ENCODE results near the gene CES3.

Gene CES3, protein sequence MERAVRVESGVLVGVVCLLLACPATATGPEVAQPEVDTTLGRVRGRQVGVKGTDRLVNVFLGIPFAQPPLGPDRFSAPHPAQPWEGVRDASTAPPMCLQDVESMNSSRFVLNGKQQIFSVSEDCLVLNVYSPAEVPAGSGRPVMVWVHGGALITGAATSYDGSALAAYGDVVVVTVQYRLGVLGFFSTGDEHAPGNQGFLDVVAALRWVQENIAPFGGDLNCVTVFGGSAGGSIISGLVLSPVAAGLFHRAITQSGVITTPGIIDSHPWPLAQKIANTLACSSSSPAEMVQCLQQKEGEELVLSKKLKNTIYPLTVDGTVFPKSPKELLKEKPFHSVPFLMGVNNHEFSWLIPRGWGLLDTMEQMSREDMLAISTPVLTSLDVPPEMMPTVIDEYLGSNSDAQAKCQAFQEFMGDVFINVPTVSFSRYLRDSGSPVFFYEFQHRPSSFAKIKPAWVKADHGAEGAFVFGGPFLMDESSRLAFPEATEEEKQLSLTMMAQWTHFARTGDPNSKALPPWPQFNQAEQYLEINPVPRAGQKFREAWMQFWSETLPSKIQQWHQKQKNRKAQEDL

GRCh38 chr16:66961065-66961744 lies at the start of gene CES3:
Gene CES3 (plus strand): TSS chr16:66961266. CDS start chr16:66961308, 42 bp downstream.
- DNase-seq, result peak; percentile 71

DNA sequence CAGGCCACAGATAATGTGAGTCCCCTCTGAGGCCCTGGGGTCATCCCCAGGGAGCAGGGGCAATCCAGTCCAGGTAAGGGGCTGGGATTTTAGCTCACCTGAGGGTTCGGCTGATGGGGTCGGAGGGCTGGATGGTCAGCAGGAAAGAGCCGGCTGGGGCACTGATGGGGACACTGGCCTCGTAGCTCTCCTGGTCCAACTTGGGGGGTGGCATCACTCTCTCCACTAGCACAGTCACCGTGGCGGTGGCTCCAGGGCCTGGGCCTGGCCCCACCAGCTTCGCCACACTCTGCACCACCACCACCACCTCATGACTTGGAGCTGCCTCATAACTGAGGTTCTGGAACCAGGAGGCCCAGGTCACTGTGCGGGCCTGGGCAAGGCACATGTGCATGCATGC lies 49.3 kb upstream of the CES3 start:
- no peak for DNase-seq

- no peak for DNase-seq
Observed at GRCh38 chr16:66913081-66913480, 48.0 kb upstream of the CES3 start.

DNA sequence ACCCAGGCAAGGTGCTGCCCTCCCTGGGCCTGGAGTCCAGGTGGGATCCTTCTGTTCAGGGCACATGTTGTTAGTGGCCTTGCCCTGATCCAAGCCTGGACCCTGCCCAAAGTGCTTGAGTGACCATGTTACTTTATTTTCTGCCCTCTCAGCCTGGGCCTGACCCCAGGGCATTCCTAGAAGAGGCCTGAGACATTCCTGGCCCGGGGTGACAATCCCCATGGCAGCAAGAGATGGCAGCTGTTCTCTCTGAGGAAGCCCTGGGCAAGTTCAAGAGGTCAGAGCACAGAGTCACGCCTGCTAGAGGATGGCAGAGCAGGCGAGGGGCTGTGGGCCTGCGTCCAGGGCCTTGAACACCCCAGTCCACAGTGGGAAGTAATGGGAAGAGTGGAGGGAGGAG lies 47.4 kb upstream of the CES3 start:
- DNase-seq, result no peak

- DNase-seq, result no peak
Observed at GRCh38 chr16:66914541-66914940, 46.5 kb upstream of the CES3 start.

- DNase-seq, result no peak
Observed at GRCh38 chr16:66915041-66915440, 46.0 kb upstream of the CES3 start.

DNA sequence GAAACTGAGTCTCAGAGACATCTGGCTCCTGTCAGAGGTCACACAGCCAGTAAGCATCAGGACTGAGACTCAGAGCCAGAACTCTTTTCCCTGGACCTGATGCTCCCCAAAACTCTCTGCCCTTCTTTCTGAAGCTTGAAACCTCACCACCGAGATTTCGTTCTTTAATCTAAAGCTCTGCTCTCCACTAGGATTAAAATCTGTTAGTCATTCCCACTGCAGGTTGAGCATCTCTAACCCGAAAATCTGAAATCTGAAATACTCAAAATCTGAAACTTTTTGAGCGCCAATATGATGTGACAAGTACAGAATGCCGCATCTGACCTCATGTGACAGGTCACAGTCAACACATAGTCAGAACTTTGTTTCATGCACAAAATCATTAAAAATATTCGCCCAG lies 44.5 kb upstream of the CES3 start:
- no peak for DNase-seq

GRCh38 chr16:66917741-66918140 lies 43.3 kb upstream of the CES3 start:
- DNase-seq, result no peak

DNA sequence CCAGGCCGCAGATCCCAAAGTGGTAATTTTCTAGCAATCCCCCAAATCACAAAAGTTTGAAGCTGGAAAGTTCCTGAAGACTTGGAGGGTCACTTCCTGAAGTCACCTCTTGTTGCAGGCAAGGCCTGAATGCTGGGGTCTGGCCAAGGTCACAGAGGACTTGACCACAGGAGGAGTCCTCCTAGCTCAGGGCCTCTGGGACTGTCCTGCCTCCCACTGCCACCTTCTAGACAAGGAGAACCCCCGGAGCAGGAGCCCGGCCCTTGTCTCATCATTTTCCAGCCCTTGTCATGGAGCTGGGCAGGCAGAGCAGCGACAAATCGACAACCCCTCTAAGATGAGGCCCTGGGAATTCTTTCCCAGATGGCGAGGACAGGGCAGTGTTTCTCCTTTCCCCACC lies 42.7 kb upstream of the CES3 start:
- no peak for DNase-seq

DNA sequence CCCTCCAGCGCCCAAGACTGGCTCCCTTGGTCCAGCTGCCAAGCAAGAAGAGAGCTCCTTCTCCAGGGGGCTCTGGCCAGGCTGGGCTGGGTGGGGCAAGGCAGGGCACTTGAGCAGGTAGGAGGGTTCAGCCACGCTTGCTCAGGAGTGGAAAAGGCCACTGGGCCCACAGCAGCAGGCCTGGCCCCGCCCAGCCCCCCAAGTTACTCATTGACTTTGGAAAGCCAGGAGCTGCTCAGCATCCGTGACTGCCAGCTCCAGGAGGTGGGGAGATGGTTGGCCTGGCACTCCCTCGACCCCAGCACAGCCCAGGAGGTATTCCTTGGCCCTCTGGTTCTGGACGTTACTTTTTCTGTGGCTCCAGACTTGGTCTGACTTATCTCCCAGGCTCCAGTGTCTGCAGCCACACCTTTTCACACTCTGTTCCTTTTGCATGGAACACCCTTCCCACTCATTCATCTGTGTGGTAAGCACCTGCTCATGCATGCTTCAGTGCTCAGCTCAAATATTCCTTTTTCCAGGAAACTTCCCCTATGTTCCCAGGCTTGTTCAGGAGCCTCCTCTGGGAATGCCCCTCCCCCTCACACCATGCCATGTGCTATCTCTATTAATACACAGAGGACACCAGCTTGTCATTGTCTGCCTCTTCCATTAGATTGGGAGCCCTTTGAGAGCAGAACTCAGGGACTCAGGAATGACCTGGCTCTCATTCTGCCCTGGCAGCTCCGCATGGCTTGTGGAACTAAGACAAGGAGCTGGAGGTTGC lies 42.1 kb upstream of the CES3 start, which contains the start of gene CDH16:
TSS of gene CDH16 (minus strand) at position 83 of the 766 bp plus-strand sequence. CDS start 820 bp downstream, outside the sequence.
- DNase-seq, result no peak

DNA sequence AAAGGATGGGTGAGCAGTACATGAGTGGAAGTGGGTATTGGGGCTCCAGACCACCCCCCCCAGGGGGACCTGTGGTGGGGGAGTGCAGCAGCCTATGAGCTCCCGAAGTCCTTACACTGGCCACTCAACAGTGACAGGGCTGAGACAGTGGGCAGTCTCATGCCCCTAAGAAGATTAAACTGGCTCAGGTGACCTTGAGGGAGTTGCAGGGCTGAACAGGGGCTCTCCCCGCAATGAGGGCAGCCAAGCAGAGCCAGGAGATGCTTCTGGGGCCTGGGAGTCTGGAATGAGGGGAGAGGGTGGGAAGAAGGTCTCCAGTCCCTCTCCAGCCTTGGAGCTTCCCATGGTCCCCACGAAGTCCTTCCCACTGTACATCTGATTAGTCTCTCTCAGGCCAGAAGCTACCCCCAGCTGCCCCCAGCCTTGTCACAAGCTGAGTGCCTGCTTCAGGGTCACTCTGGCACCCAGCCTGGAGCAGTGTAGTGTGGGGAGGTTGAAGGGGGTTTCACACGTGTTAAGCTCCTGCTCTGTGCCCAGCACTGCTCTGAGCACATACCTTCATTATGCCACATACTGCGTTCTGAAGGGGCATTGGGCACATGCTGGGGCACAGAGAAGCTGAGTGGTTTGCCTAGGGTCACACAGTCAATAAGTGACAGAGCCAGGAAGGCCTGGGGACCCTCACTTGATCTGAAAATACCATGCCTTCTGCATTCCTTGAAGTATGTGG lies 41.3 kb upstream of the CES3 start:
- DNase-seq, result no peak

DNA sequence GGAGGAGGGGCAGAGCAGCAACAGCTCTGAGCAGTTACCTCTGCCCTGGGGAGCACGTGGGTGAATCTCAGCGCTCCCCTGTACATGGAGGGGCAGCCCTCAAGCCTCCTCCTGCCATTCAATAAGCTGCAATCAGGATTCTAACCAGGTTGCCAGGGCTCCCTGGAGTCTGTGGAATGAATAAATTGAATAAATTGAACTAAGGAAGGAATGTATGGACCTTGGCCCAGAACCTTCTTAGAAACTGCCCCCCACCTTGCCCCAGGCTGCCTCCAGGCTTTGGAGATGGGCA lies 40.8 kb upstream of the CES3 start:
- no peak for DNase-seq

- DNase-seq, result no peak
Observed at GRCh38 chr16:66920924-66921680, 40.0 kb upstream of the CES3 start.

DNA sequence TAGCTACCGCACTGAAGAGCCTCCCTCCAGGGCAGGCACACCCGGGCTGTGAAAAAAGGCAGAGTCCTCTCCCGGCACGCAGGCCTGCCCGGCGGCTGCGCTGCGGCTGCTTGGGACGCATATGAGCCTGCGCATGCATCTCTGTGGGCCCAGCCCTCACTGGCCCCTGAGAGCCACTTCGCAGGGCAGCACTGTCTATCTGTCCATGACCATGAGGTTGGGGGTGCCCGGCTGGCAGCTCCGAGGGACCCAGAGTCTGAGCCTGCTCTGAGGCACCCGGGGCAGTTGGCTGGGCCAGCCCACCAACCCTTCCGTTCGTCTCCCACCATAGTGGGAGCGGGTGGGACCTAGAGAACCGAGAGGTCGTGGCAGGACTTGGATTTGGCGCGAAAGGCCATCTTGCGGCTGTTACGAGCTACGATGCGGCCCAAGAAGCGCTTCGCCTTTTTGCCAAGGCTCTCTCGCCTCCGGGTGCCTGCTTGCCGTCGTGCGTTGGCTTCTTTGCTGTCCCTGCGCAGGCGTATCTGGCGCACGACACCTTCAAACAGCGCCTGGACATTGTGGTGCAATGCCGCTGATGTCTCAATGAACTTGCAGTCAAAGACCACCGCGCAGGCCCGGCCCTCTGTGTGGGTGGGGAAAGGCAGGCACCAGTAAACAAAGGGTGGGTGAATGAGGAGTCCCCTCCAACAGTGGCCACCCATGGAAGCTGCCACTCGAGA lies 39.2 kb upstream of the CES3 start:
- DNase-seq, result no peak

DNA sequence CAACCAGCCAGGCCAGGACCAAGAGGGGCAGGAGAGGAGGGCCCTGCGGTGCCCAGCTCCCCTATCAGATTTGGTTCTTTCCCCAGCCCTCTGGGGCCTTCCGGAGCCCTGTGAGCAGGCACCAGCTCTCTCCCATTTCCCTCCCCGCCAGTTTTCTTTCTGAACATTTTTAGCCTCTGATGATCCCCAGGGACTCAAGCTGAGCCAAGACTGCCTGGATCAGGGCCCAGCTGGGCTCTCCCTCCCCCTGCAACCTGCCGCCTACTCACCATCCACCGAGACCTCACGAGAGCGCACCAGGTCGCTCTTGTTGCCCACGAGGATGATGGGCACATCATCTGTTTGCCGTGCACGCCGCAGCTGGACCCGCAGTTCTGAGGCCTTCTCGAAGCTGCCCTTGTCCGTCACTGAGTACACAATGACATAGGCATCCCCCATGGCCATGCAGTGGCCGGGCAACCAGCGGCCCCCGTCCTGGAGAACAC lies 37.8 kb upstream of the CES3 start:
- no peak for DNase-seq

DNA sequence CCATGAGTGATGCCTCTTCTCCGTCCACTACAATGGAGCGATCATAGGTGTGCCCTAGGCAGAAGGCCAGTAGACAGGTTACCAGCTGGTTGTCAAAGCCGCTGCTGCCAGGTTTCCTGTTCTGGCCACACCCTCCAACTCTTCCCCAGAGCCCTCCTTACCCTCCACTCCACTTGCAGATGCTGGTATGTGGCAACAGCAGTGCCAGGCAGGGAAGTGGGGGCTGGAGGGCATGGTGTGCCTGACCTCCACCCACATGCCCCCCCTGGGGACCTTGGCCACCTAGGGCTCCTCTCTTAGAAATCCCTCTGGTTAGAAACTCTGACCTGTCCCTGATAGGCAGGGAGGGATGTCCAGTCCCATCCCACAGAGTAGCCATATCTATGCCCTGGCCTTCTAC lies 37.2 kb upstream of the CES3 start:
- no peak for DNase-seq

DNA sequence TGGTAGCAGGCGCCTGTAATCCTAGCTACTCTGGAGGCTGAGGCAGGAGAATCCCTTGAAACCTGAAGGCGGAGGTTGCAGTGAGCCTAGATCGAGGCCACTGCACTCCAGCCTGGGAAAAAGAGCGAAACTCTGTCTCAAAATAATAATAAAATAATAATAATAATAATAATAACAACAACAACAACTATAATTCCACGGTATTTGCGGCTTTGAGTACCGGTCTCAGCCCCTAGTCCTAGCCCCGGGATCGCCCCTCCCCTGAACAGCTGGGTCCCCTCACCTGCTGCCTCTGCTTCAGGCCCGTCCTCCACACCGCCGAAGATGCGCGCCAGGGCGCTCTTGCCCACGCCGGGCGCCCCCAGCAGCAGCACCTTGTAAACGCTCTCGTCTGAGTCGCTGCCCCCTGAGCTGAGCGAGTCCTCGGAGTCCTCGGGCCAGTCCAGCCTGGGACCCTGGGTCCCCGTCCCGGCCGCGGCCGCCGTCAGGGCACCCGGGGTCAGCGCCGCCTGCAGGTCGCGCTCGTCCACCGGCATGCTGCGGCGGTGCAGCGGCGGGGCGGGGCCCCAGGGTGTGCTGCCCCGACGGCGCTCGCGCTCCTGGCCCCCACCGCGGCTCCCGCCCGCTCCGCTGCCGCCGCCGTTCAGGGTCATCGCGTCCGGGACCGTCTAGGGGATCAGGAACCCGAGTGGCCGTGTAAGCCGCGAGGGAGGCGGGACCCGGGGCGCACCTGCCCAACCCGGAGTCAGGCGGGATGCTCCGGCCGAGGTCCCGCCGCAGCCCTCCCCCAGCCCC lies 36.3 kb upstream of the CES3 start:
- DNase-seq, result no peak

DNA sequence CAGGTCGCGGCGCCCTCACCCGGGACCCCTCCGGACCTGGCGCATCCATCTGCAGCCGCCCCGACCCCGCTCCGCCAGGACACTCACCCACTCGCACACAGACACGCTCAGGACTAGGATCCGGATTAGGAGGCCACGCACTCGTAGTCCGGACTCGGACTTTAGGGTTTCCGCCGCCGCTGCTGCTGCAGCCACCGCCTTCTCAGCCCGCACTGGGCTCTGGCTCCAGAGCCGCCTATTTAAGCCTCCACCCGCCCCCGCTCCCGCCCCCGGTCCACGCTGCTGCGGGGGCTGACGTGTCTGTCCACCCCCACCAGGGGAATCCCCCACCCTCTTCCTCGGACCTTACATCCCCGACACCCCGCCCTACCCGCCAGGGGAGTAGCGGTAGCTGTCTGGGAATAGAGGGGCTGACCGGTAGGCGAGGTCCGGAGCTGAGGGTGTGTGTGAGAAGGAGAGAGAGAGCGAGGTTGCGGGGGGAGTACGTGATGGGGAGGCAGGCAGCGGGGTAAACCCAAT lies 35.7 kb upstream of the CES3 start, which contains the start of gene RRAD:
TSS of gene RRAD (minus strand) at position 214 of the 519 bp plus-strand sequence. CDS start 356 bp downstream, outside the sequence.
- DNase-seq, result peak; percentile 25

DNA sequence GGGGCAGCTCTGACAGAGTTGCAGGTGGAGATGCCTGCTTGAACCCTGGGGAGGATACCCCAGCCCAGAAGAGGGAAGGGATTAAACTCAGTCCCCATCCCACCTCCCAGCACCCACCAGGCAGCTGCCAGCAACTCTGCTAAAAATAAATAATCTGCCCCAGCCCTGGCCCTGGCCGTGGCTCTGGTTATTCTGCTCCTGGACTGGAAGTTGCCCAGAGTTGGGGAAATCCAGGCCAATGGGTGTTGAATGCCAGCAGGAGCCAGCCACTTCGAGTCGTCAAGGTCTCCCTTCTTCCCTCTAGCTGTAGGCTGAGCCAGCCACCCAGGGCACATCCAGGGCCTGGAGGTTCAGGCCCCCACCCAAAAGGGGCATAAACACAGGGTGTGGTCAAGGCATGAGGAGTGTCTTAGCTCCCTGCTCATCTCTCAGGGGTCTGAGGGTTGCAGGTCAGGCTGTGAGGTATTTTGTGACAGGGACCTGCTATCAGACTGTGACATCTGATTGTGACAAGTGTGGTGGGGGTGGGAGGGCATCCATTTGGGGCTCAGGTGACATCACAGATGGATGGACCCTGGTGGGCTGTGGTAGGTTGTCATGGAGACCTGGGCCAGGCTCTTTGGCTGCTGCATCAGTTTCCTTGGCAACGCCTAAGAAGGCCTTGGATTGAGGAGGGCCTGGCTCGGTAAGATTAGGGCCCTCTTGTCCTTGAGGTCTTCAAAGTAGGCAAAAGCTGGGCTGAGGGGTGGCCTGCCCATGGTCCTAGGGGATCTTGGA lies 34.7 kb upstream of the CES3 start:
- no peak for DNase-seq

Data from HCEC 1CT (cell line).